ENCODE data around the gene AFF1.

AFF1 gene

GRCh38 chr4:87005690-87006425 is 71.0 kb downstream of the AFF1 start:
- peaks cover 34% of the 10 kb centered on the region for H3K4me1 ChIP-seq (ENCODE audit: low read length)
- H3K9ac ChIP-seq (ENCODE audit: low read length), result peak overlapping the region; percentile 94
- H3K36me3 ChIP-seq (replicated peaks; ENCODE audit: insufficient read depth, low read length), result no peaks in the 10 kb centered on the region
- H4K20me1 ChIP-seq (ENCODE audit: insufficient read depth, low read length), result peaks cover 15% of the 10 kb centered on the region; the same call in 1 of the 2 replicates
- 0 out of 2 replicates have a peak overlapping the region, but pooled peaks have one; percentile 1 for H2AFZ ChIP-seq (ENCODE audit: low read length)
- no peaks in the 10 kb centered on the region for H3K9me2 ChIP-seq (replicated peaks; ENCODE audit: insufficient read depth, low read length)
- peaks cover 80% of the 10 kb centered on the region for H3K79me2 ChIP-seq (ENCODE audit: low read length)
- no peaks in the 10 kb centered on the region for H3K9me3 ChIP-seq (replicated peaks; ENCODE audit: insufficient read depth, low read length)
- no peaks in the 10 kb centered on the region for H3K27me3 ChIP-seq (replicated peaks; ENCODE audit: insufficient read depth, low read length)
- peak overlapping the region; percentile 99 for H3K27ac ChIP-seq (ENCODE audit: low read length)
- H3K4me3 ChIP-seq (ENCODE audit: low read length), result peak overlapping the region; percentile 86
- peaks cover 50% of the 10 kb centered on the region for H3F3A ChIP-seq (ENCODE audit: insufficient read depth, low read length)
- peak overlapping the region; percentile 93 for H3K4me2 ChIP-seq (ENCODE audit: low read depth, low read length)
- no peak for TF ChIP-seq EZH2phosphoT487 (IDR thresholded peaks at IDR 0.05; ENCODE audit: low read length)
- no peak for TF ChIP-seq EZH2 (optimal IDR thresholded peaks at IDR 0.05; ENCODE audit: low read depth, low read length)
- TF ChIP-seq, protein P1, sequence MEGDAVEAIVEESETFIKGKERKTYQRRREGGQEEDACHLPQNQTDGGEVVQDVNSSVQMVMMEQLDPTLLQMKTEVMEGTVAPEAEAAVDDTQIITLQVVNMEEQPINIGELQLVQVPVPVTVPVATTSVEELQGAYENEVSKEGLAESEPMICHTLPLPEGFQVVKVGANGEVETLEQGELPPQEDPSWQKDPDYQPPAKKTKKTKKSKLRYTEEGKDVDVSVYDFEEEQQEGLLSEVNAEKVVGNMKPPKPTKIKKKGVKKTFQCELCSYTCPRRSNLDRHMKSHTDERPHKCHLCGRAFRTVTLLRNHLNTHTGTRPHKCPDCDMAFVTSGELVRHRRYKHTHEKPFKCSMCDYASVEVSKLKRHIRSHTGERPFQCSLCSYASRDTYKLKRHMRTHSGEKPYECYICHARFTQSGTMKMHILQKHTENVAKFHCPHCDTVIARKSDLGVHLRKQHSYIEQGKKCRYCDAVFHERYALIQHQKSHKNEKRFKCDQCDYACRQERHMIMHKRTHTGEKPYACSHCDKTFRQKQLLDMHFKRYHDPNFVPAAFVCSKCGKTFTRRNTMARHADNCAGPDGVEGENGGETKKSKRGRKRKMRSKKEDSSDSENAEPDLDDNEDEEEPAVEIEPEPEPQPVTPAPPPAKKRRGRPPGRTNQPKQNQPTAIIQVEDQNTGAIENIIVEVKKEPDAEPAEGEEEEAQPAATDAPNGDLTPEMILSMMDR (IDR thresholded peaks at IDR 0.05; ENCODE audit: low read length), result no peak
- peak; percentile 75 for DNase-seq

DNA sequence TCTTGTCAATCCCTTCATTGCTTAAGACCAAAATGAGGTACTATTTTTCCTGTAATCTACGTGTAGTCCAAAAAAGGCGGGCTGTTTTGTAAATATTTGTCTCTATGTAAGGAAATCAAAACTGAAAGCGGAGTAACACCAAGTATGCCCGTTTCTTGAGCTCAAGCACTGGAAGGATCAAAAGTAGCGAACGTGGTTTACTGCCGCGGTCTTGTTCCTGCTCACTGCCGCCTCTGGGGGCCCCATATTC is 71.5 kb downstream of the AFF1 start:
- Histone ChIP-seq H3K9ac (ENCODE audit: low read length) (peak overlapping the region; percentile 94), H3K27ac (ENCODE audit: low read length) (peak overlapping the region; percentile 99), H3K4me1 (ENCODE audit: low read length) (peaks cover 38% of the 10 kb centered on the region), H3K4me2 (ENCODE audit: low read depth, low read length) (peak overlapping the region; percentile 93), H3K4me3 (ENCODE audit: low read length) (peak overlapping the region; percentile 86), H3K36me3 (replicated peaks; ENCODE audit: insufficient read depth, low read length) (no peaks in the 10 kb centered on the region), H3K79me2 (ENCODE audit: low read length) (peaks cover 82% of the 10 kb centered on the region), H4K20me1 (ENCODE audit: insufficient read depth, low read length) (peaks cover 19% of the 10 kb centered on the region), H2AFZ (ENCODE audit: low read length) (0 out of 2 replicates have a peak overlapping the region, but pooled peaks have one; percentile 68), H3K9me2 (replicated peaks; ENCODE audit: insufficient read depth, low read length) (no peaks in the 10 kb centered on the region), H3F3A (ENCODE audit: insufficient read depth, low read length) (peaks cover 50% of the 10 kb centered on the region), H3K9me3 (replicated peaks; ENCODE audit: insufficient read depth, low read length) (no peaks in the 10 kb centered on the region), H3K27me3 (replicated peaks; ENCODE audit: insufficient read depth, low read length) (no peaks in the 10 kb centered on the region)
- TF ChIP-seq, protein P1 (IDR thresholded peaks at IDR 0.05; ENCODE audit: low read length), result peak; percentile 31; the same call in 1 of the 2 replicates
- no peak for TF ChIP-seq EZH2 (optimal IDR thresholded peaks at IDR 0.05; ENCODE audit: low read depth, low read length)
- peak; percentile 92 for DNase-seq

- H3K36me3 ChIP-seq (replicated peaks; ENCODE audit: insufficient read depth, low read length), result no peaks in the 10 kb centered on the region
- H3K27me3 ChIP-seq (replicated peaks; ENCODE audit: insufficient read depth, low read length), result no peaks in the 10 kb centered on the region
- peak overlapping the region; percentile 86 for H3K4me3 ChIP-seq (ENCODE audit: low read length)
- peak; percentile 92 for DNase-seq
- H3K9me3 ChIP-seq (replicated peaks; ENCODE audit: insufficient read depth, low read length), result no peaks in the 10 kb centered on the region
- H3K4me1 ChIP-seq (ENCODE audit: low read length), result peaks cover 44% of the 10 kb centered on the region
- peak overlapping the region; percentile 93 for H3K4me2 ChIP-seq (ENCODE audit: low read depth, low read length)
- H2AFZ ChIP-seq (ENCODE audit: low read length), result peak overlapping the region; percentile 68; the same call in 1 of the 2 replicates
- H4K20me1 ChIP-seq (ENCODE audit: insufficient read depth, low read length), result peaks cover 25% of the 10 kb centered on the region
- H3K9ac ChIP-seq (ENCODE audit: low read length), result peak overlapping the region; percentile 94
- no peaks in the 10 kb centered on the region for H3K9me2 ChIP-seq (replicated peaks; ENCODE audit: insufficient read depth, low read length)
- peaks cover 50% of the 10 kb centered on the region for H3F3A ChIP-seq (ENCODE audit: insufficient read depth, low read length)
- TF ChIP-seq EZH2 (optimal IDR thresholded peaks at IDR 0.05; ENCODE audit: low read depth, low read length) (no peak), EZH2phosphoT487 (IDR thresholded peaks at IDR 0.05; ENCODE audit: low read length) (no peak)
- TF ChIP-seq, protein P1 (IDR thresholded peaks at IDR 0.05; ENCODE audit: low read length), result no peak; the same call in 1 of the 2 replicates
- H3K79me2 ChIP-seq (ENCODE audit: low read length), result peaks cover 82% of the 10 kb centered on the region
- H3K27ac ChIP-seq (ENCODE audit: low read length), result peak overlapping the region; percentile 99
Observed at GRCh38 chr4:87006676-87007527, 72.1 kb downstream of the AFF1 start.
